ENCODE measurements around the gene GADL1. TPM values are rescaled to one million over a fixed set of nuclear protein-coding genes. Genes with fewer than 3 reads are reported as not detected.

GADL1 gene
- 0.04 TPM for polyA plus RNA-seq
- long read RNA-seq, donor 1: 0 reads
- long read RNA-seq, donor 2: 0 reads
- long read RNA-seq, donor 3: 0 reads
- long read RNA-seq, donor 4: 0 reads
- long read RNA-seq, donor 5: 0 reads
- long read RNA-seq, donor 6: 0 reads
- long read RNA-seq, donor 7: 0 reads
- long read RNA-seq, donor 8: 0 reads
- long read RNA-seq, donor 9: 0 reads
- long read RNA-seq, donor 10: 0 reads
- long read RNA-seq, donor 11: 0 reads

GRCh38 chr3:30894521-30895251 lies at the start of gene GADL1:
Gene GADL1, minus strand, starts transcription at chr3:30894661. Its CDS starts 47 bp downstream, at chr3:30894614.
- Histone ChIP-seq H3K27ac (ENCODE audit: low read length) (no peak within 1 kb of the TSS), H3K27me3 (ENCODE audit: control insufficient read depth, insufficient read depth, low read length) (peaks cover 26% of the 10 kb centered on the region), H3K4me1 (ENCODE audit: control insufficient read depth, insufficient read depth, low read length) (no peaks in the 10 kb centered on the region), H3K36me3 (ENCODE audit: control insufficient read depth, insufficient read depth, low read length) (no peaks in the 10 kb centered on the region), H3K9me3 (ENCODE audit: control insufficient read depth, low read depth, low read length) (no peaks in the 10 kb centered on the region), H3K4me3 (ENCODE audit: low read length) (peak within 1 kb of the TSS; percentile 25)
- 0% methylated on average over 1 of the region's 38 CpGs for WGBS (ENCODE audit: insufficient coverage, low lambda C conversion rate)
- peak in 1 of 2 donors; percentile 41 for DNase-seq

GRCh38 chr3:30944124-30944523 lies 49.7 kb upstream of the GADL1 start:
- no peak overlapping the region for H3K4me3 ChIP-seq (ENCODE audit: low read length)
- no peaks in the 10 kb centered on the region for H3K27me3 ChIP-seq (ENCODE audit: control insufficient read depth, insufficient read depth, low read length)
- WGBS (ENCODE audit: insufficient coverage, low lambda C conversion rate): no CpG with 5 or more reads among the region's 2 CpGs
- H3K36me3 ChIP-seq (ENCODE audit: control insufficient read depth, insufficient read depth, low read length): no peaks in the 10 kb centered on the region
- no peak for DNase-seq
- no peak overlapping the region for H3K27ac ChIP-seq (ENCODE audit: low read length)
- no peaks in the 10 kb centered on the region for H3K9me3 ChIP-seq (ENCODE audit: control insufficient read depth, low read depth, low read length)
- H3K4me1 ChIP-seq (ENCODE audit: control insufficient read depth, insufficient read depth, low read length): no peaks in the 10 kb centered on the region

- DNase-seq: no peak
- WGBS (ENCODE audit: insufficient coverage, low lambda C conversion rate): no CpG with 5 or more reads among the region's 6 CpGs
- Histone ChIP-seq H3K27me3 (ENCODE audit: control insufficient read depth, insufficient read depth, low read length) (no peaks in the 10 kb centered on the region), H3K4me3 (ENCODE audit: low read length) (no peak overlapping the region), H3K27ac (ENCODE audit: low read length) (no peak overlapping the region), H3K4me1 (ENCODE audit: control insufficient read depth, insufficient read depth, low read length) (no peaks in the 10 kb centered on the region), H3K9me3 (ENCODE audit: control insufficient read depth, low read depth, low read length) (no peaks in the 10 kb centered on the region), H3K36me3 (ENCODE audit: control insufficient read depth, insufficient read depth, low read length) (no peaks in the 10 kb centered on the region)
These were observed 48.7 kb upstream of the GADL1 start for GRCh38 chr3:30943206-30943605.

- WGBS (ENCODE audit: insufficient coverage, low lambda C conversion rate): no CpG with 5 or more reads among the region's 2 CpGs
- H3K9me3 ChIP-seq (ENCODE audit: control insufficient read depth, low read depth, low read length): no peaks in the 10 kb centered on the region
- H3K4me1 ChIP-seq (ENCODE audit: control insufficient read depth, insufficient read depth, low read length): no peaks in the 10 kb centered on the region
- DNase-seq: no peak
- no peaks in the 10 kb centered on the region for H3K27me3 ChIP-seq (ENCODE audit: control insufficient read depth, insufficient read depth, low read length)
- no peak overlapping the region for H3K27ac ChIP-seq (ENCODE audit: low read length)
- no peaks in the 10 kb centered on the region for H3K36me3 ChIP-seq (ENCODE audit: control insufficient read depth, insufficient read depth, low read length)
- H3K4me3 ChIP-seq (ENCODE audit: low read length): no peak overlapping the region
These were observed 46.9 kb upstream of the GADL1 start for GRCh38 chr3:30941342-30941741.

- Histone ChIP-seq H3K27ac (ENCODE audit: low read length) (no peak overlapping the region), H3K27me3 (ENCODE audit: control insufficient read depth, insufficient read depth, low read length) (no peaks in the 10 kb centered on the region), H3K36me3 (ENCODE audit: control insufficient read depth, insufficient read depth, low read length) (no peaks in the 10 kb centered on the region), H3K4me3 (ENCODE audit: low read length) (no peak overlapping the region), H3K9me3 (ENCODE audit: control insufficient read depth, low read depth, low read length) (no peaks in the 10 kb centered on the region), H3K4me1 (ENCODE audit: control insufficient read depth, insufficient read depth, low read length) (no peaks in the 10 kb centered on the region)
- no CpG with 5 or more reads among the region's 2 CpGs for WGBS (ENCODE audit: insufficient coverage, low lambda C conversion rate)
- DNase-seq: no peak
These were observed 46.3 kb upstream of the GADL1 start for GRCh38 chr3:30940740-30941139.

- Histone ChIP-seq H3K9me3 (ENCODE audit: control insufficient read depth, low read depth, low read length) (no peaks in the 10 kb centered on the region), H3K27me3 (ENCODE audit: control insufficient read depth, insufficient read depth, low read length) (peaks cover 2% of the 10 kb centered on the region), H3K27ac (ENCODE audit: low read length) (no peak overlapping the region), H3K36me3 (ENCODE audit: control insufficient read depth, insufficient read depth, low read length) (no peaks in the 10 kb centered on the region), H3K4me1 (ENCODE audit: control insufficient read depth, insufficient read depth, low read length) (no peaks in the 10 kb centered on the region), H3K4me3 (ENCODE audit: low read length) (no peak overlapping the region)
- DNase-seq: peak; percentile 8 to 18
- 31% methylated on average over 4 of the region's 6 CpGs for WGBS (ENCODE audit: insufficient coverage, low lambda C conversion rate)
These were observed 39.7 kb upstream of the GADL1 start for GRCh38 chr3:30934208-30934550.

- Histone ChIP-seq H3K27me3 (ENCODE audit: control insufficient read depth, insufficient read depth, low read length) (peaks cover 2% of the 10 kb centered on the region), H3K4me3 (ENCODE audit: low read length) (no peak overlapping the region), H3K36me3 (ENCODE audit: control insufficient read depth, insufficient read depth, low read length) (no peaks in the 10 kb centered on the region), H3K27ac (ENCODE audit: low read length) (no peak overlapping the region), H3K4me1 (ENCODE audit: control insufficient read depth, insufficient read depth, low read length) (no peaks in the 10 kb centered on the region), H3K9me3 (ENCODE audit: control insufficient read depth, low read depth, low read length) (no peaks in the 10 kb centered on the region)
- 3% methylated on average over 5 of the region's 5 CpGs for WGBS (ENCODE audit: insufficient coverage, low lambda C conversion rate)
- DNase-seq: no peak
These were observed 39.2 kb upstream of the GADL1 start for GRCh38 chr3:30933478-30934207.

GRCh38 chr3:30932513-30933098 lies 38.1 kb upstream of the GADL1 start:
- Histone ChIP-seq H3K27ac (ENCODE audit: low read length) (no peak overlapping the region), H3K9me3 (ENCODE audit: control insufficient read depth, low read depth, low read length) (no peaks in the 10 kb centered on the region), H3K4me3 (ENCODE audit: low read length) (no peak overlapping the region), H3K27me3 (ENCODE audit: control insufficient read depth, insufficient read depth, low read length) (peaks cover 2% of the 10 kb centered on the region), H3K36me3 (ENCODE audit: control insufficient read depth, insufficient read depth, low read length) (no peaks in the 10 kb centered on the region), H3K4me1 (ENCODE audit: control insufficient read depth, insufficient read depth, low read length) (no peaks in the 10 kb centered on the region)
- no peak for DNase-seq
- 78% methylated on average over 2 of the region's 2 CpGs for WGBS (ENCODE audit: insufficient coverage, low lambda C conversion rate)

GRCh38 chr3:30924763-30925162 lies 30.3 kb upstream of the GADL1 start:
- Histone ChIP-seq H3K36me3 (ENCODE audit: control insufficient read depth, insufficient read depth, low read length) (no peaks in the 10 kb centered on the region), H3K4me1 (ENCODE audit: control insufficient read depth, insufficient read depth, low read length) (no peaks in the 10 kb centered on the region), H3K4me3 (ENCODE audit: low read length) (no peak overlapping the region), H3K27ac (ENCODE audit: low read length) (no peak overlapping the region), H3K27me3 (ENCODE audit: control insufficient read depth, insufficient read depth, low read length) (peaks cover 3% of the 10 kb centered on the region), H3K9me3 (ENCODE audit: control insufficient read depth, low read depth, low read length) (no peaks in the 10 kb centered on the region)
- no peak for DNase-seq
- 88% methylated on average over 5 of the region's 7 CpGs for WGBS (ENCODE audit: insufficient coverage, low lambda C conversion rate)

- H3K27me3 ChIP-seq (ENCODE audit: control insufficient read depth, insufficient read depth, low read length): no peaks in the 10 kb centered on the region
- H3K9me3 ChIP-seq (ENCODE audit: control insufficient read depth, low read depth, low read length): no peaks in the 10 kb centered on the region
- H3K27ac ChIP-seq (ENCODE audit: low read length): no peak overlapping the region
- no peaks in the 10 kb centered on the region for H3K36me3 ChIP-seq (ENCODE audit: control insufficient read depth, insufficient read depth, low read length)
- DNase-seq: no peak
- no peak overlapping the region for H3K4me3 ChIP-seq (ENCODE audit: low read length)
- peaks cover 5% of the 10 kb centered on the region for H3K4me1 ChIP-seq (ENCODE audit: control insufficient read depth, insufficient read depth, low read length)
- WGBS (ENCODE audit: insufficient coverage, low lambda C conversion rate): 100% methylated on average over 4 of the region's 6 CpGs
These were observed 25.1 kb upstream of the GADL1 start for GRCh38 chr3:30919564-30919963.

Measured in large intestine (tissue), 12 donors.